Measurements from ENCODE around the gene CDC37L1. TPM values are rescaled to one million over a fixed set of nuclear protein-coding genes. Genes with fewer than 3 reads are reported as not detected.

Gene CDC37L1
- total RNA-seq, 2 experiments from 2014 or later: 10.7 to 10.9 TPM

DNA sequence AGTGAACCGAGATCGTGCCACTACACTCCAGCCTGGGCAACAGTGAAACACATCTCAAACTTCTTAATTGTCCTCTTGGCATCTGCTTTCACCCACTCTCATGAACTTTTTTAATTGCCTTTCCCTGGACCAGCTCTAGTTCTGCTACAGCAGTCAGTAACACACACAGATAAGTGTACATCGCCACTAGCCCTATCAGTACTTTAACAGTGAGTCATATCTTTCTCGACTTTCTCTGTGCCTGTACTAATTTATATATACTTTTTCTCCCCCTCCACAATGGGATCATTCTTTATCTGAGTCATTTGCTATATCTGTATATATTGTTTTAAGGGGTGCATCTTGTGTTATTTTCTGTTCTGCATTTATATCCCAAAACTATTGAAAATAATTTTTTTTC, 6.7 kb downstream of the CDC37L1 start:
- DNase-seq: no peak
- Mint-ChIP-seq H3K27me3 (no peaks in the 10 kb centered on the region), H3K36me3 (peaks cover 23% of the 10 kb centered on the region), H3K4me1 (peaks cover 42% of the 10 kb centered on the region), H3K4me3 (no peak overlapping the region), H3K27ac (no peak overlapping the region), H3K9me3 (no peaks in the 10 kb centered on the region)

DNA sequence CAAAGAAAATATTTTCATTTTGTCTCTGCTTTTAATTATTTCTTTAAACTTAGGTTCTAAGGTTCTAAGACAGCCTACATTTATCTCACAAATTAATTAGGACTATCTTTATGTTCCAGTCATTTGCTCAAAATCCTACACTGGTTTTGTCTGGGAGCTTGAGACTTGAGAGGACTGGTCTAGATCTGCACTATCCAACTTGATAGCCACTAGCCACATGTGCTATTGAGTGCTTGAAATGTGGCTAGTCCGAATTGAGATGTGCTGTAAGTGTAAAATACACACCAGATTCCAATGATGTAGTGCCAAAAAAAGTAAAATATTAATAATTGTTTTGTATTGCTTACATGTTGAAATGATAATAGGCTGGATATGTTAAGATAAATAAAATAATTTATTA, 7.2 kb downstream of the CDC37L1 start:
- no peak overlapping the region for H3K27ac Mint-ChIP-seq
- peaks cover 47% of the 10 kb centered on the region for H3K4me1 Mint-ChIP-seq
- peaks cover 23% of the 10 kb centered on the region for H3K36me3 Mint-ChIP-seq

DNA sequence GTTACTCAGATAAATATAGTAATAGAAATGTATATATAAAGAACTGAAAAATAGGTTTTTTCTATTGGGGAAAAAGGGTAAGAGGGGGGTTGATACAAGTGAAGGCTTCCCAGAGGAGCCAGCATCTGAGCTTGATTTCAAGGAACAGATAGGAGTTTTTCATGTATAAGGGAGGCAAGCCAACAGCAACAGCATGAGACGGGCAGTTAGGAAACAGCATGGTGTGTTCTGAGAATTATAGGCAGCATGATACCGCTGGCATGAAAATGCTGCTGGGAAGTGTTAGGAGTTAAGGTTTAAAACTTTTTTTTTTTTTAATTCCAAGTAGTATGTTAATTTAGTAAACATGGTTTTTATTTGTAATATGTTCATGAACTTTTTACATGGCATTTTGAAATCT, 9.7 kb downstream of the CDC37L1 start:
- Mint-ChIP-seq H3K4me1 (peaks cover 49% of the 10 kb centered on the region), H3K4me3 (no peak overlapping the region), H3K27me3 (no peaks in the 10 kb centered on the region), H3K36me3 (peaks cover 26% of the 10 kb centered on the region), H3K27ac (no peak overlapping the region), H3K9me3 (no peaks in the 10 kb centered on the region)
- no peak for DNase-seq

More for the DNA sequence above, 7.2 kb downstream of the CDC37L1 start:
- Mint-ChIP-seq H3K27me3 (no peaks in the 10 kb centered on the region), H3K4me3 (no peak overlapping the region), H3K9me3 (no peaks in the 10 kb centered on the region)
- DNase-seq: no peak

DNA sequence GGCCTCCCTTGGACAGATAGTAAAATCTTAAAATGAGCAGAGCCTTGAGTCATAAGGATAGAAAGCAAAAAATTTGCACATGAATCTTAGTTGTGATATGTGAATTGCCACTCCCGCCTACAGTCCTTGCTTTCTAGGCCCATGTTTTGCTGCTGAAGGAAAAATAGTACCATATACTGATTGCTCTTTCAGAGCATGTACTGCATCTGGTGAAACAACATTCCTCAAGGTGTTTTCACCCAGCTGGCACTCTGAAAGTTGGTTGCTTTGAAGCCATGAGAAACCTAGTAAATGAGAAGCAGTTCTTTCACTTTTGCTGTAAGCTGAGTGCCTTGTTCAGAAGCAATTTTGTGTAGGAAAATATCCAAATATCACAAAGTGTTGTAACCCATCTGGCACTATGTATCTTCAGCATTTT, 10.3 kb downstream of the CDC37L1 start:
- H3K9me3 Mint-ChIP-seq: no peaks in the 10 kb centered on the region
- peaks cover 47% of the 10 kb centered on the region for H3K4me1 Mint-ChIP-seq
- H3K4me3 Mint-ChIP-seq: no peak overlapping the region
- peaks cover 29% of the 10 kb centered on the region for H3K36me3 Mint-ChIP-seq
- H3K27ac Mint-ChIP-seq: peak overlapping the region; percentile 68
- DNase-seq: peak; percentile 11
- no peaks in the 10 kb centered on the region for H3K27me3 Mint-ChIP-seq

DNA sequence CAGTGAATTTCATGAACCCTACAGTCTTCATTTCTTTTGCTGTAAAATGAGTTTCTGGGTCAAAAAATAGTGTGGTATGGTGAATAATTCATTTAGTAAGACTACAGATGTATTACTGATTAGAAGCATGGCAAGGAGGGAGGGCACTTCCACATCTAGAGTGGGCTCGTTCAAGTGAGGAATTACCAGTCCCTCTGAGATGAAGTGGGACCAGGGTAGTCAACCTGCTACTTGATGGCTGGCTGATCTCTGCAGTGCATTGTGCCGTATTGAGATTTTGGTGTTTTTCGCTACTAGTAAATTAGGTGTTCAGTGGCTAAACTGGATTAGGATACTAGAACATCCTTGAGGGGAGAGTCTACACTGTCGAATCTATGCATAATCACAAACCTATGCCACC, 10.8 kb downstream of the CDC37L1 start:
- Mint-ChIP-seq H3K27me3 (no peaks in the 10 kb centered on the region), H3K4me1 (peaks cover 46% of the 10 kb centered on the region), H3K4me3 (no peak overlapping the region), H3K27ac (peak overlapping the region; percentile 68), H3K9me3 (no peaks in the 10 kb centered on the region), H3K36me3 (peaks cover 27% of the 10 kb centered on the region)
- DNase-seq: no peak

DNA sequence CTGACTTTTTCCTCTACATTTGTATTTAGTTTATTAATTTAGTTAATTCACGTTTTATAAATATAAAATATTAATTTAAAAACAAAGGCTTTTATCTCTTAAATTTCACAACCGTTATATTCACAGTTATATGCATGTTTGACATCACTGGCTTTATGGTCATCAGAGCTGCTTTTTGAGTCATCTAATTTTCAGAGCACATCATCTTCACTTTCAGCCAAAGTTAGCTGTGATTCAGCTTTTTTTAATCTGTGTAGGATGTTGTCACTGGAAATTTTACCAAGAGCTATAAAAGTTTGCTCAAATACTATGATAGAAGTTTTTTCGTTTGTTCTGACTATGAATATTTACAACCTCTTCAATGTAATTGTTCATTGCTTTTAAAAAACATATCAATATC, 12.4 kb downstream of the CDC37L1 start:
- Mint-ChIP-seq H3K36me3 (peaks cover 16% of the 10 kb centered on the region), H3K4me3 (no peak overlapping the region), H3K9me3 (no peaks in the 10 kb centered on the region), H3K27me3 (no peaks in the 10 kb centered on the region), H3K4me1 (peaks cover 45% of the 10 kb centered on the region), H3K27ac (no peak overlapping the region)
- DNase-seq: no peak

DNA sequence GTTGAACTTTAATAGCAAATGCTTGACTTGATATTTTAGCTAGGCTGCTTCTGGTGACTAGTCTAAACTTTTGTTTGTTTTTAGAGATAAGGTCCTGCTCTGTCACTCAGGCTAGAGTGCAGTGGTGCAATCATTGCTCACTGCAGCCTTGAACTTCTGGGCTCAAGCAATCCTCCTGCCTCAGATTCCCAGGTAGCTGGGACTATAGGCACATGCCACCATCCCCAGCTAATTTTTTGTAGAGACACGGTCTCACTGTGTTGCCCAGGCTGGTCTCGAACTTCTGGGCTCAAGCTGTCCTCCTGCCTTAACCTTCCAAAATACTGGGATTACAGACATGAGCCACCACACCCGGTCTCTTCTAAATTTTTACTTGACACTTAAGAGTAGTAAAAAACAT, 20.7 kb downstream of the CDC37L1 start:
- H3K36me3 Mint-ChIP-seq: peaks cover 15% of the 10 kb centered on the region

DNA sequence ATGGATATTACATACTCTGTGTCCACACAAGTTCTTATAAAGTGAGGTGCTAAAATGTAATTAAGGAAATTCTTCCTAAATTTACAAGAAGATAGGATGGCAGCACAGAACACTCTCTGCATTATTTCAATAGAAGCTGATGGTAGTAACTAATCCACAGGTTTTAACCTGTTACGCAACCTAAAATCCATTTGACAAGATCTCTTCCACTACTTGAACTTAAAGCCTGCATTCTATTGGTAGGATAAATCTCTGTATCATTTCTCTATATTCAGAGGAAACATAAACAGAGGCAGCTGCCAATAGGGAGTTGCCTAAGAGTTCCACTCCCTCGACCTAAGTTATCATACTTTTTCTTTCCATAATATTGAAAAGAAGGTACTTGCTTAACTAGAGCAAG, 21.6 kb downstream of the CDC37L1 start:
- Mint-ChIP-seq H3K27ac (no peak overlapping the region), H3K36me3 (peaks cover 16% of the 10 kb centered on the region), H3K4me3 (no peak overlapping the region), H3K9me3 (no peaks in the 10 kb centered on the region), H3K4me1 (peaks cover 12% of the 10 kb centered on the region), H3K27me3 (no peaks in the 10 kb centered on the region)
- DNase-seq: no peak

More for the DNA sequence above, 20.7 kb downstream of the CDC37L1 start:
- Mint-ChIP-seq H3K27me3 (no peaks in the 10 kb centered on the region), H3K27ac (no peak overlapping the region), H3K4me1 (peaks cover 20% of the 10 kb centered on the region), H3K9me3 (no peaks in the 10 kb centered on the region), H3K4me3 (no peak overlapping the region)
- DNase-seq: no peak

DNA sequence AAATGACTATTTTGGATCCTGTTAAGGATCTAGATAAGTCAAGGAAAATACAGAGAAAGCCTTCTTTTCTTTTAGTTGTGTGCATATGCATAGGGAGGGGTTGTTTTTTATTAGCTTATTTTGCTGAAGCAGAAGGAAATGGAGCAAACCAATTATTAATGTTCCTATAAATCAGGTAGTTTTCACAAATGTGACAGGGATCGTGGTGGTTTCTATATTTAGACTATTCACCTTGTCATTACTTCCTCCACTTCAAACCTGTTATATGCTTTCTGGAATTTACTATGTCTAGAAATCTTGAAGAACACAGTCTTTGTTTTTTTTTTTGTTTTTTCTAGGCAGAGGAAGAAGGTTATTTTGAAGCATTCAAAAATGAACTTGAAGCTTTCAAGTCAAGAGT, 22.2 kb downstream of the CDC37L1 start:
- no peak for DNase-seq
- Mint-ChIP-seq H3K27me3 (no peaks in the 10 kb centered on the region), H3K9me3 (no peaks in the 10 kb centered on the region), H3K27ac (no peak overlapping the region), H3K4me1 (peaks cover 12% of the 10 kb centered on the region), H3K4me3 (no peak overlapping the region), H3K36me3 (peaks cover 19% of the 10 kb centered on the region)

DNA sequence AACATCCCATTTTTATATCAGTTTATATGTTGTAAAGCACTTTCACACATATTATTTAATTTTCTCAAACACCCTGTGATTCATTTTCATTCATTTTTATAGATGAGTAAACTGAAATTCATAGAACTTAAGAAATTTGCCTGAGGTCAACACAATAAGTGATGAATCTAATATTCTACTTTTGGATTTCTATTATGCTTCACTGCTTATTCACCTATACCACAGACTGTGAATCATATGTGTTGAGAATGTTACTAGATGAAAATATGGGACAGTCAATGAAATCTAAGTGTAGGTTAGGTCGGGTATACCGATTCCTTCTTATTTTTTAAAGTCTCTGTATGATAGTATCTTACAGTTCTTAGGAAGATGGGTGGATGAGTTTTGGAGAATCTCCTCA, 24.8 kb downstream of the CDC37L1 start:
- Mint-ChIP-seq H3K36me3 (peaks cover 27% of the 10 kb centered on the region), H3K27ac (no peak overlapping the region), H3K9me3 (no peaks in the 10 kb centered on the region), H3K4me3 (no peak overlapping the region), H3K27me3 (no peaks in the 10 kb centered on the region), H3K4me1 (peaks cover 17% of the 10 kb centered on the region)
- DNase-seq: no peak

DNA sequence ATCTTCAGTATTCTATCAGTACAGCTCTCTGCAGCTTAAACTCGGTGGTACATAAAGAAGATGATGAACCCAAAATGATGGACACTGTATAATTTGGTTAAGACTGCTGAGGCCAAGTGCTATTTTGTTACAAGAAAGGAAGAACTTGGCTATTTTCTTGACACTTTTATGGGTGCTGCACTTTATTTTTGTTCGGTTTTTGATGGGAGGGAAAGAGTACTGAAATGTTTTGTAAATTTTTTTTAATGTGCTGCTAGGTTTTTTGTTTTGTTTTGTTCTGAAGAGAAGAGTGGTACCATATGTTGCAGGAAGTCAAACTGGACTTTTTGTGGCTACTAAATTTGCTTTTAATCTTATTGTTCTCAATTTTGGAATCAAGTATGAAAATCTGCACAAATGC, 26.7 kb downstream of the CDC37L1 start:
- no peak for DNase-seq
- H3K27ac Mint-ChIP-seq: peak overlapping the region; percentile 52
- peaks cover 36% of the 10 kb centered on the region for H3K36me3 Mint-ChIP-seq
- H3K27me3 Mint-ChIP-seq: no peaks in the 10 kb centered on the region
- no peak overlapping the region for H3K4me3 Mint-ChIP-seq
- no peaks in the 10 kb centered on the region for H3K9me3 Mint-ChIP-seq
- peaks cover 21% of the 10 kb centered on the region for H3K4me1 Mint-ChIP-seq

DNA sequence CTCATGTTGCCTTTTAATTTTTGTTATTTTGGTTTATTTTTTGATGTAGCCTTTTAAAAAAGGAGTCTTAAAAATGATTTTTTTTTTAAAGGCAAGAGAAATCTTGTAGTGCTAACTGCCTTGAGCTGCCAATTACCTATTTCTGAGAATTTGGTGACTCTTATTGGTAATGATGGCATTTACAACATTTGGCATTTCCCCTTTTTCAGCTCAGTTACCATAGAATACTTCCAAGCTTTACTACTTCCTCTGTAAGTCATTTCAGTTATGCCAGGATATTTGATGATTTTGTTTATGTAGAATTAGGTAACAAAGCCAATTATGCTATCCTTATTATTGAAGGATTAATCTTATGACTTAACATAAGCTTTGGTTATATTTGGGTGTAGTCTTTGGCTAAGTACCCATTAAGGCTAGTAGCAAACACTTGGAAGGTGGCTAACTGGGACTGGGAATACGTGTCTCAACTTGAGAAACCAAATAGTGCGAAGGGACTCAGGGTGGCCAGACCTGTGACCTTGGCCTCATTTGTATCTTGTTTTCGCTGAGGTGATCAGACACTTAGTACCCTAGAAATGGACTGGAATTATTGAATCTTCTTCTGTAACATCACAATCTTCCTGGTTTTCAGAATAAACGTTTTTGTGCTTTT, 27.7 kb downstream of the CDC37L1 start:
- Mint-ChIP-seq H3K27me3 (no peaks in the 10 kb centered on the region), H3K4me1 (peaks cover 19% of the 10 kb centered on the region), H3K36me3 (peaks cover 32% of the 10 kb centered on the region), H3K4me3 (no peak overlapping the region), H3K9me3 (no peaks in the 10 kb centered on the region), H3K27ac (peak overlapping the region; percentile 60)
- DNase-seq: no peak

DNA sequence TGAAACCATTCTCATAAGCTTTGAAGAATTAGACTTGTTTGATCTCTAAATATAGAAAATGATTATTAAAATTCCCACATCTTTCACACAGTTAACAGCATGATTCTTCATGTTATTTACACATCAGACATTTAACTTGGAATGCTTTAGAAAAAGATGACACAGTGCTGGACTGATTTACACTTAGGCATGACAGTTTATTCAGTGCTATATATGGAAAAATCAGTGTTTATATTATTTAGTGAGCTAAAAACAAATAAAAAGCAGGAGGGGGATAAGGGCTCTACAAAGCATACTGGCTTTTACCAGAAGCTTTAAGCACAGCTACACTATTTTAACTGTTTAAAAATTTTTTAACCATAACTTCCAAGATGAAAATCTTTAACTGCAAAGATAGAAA, 30.0 kb downstream of the CDC37L1 start:
- H3K4me3 Mint-ChIP-seq: no peak overlapping the region
- H3K9me3 Mint-ChIP-seq: no peaks in the 10 kb centered on the region
- no peak for DNase-seq
- peaks cover 36% of the 10 kb centered on the region for H3K36me3 Mint-ChIP-seq
- H3K27ac Mint-ChIP-seq: no peak overlapping the region
- H3K4me1 Mint-ChIP-seq: peaks cover 17% of the 10 kb centered on the region
- no peaks in the 10 kb centered on the region for H3K27me3 Mint-ChIP-seq

DNA sequence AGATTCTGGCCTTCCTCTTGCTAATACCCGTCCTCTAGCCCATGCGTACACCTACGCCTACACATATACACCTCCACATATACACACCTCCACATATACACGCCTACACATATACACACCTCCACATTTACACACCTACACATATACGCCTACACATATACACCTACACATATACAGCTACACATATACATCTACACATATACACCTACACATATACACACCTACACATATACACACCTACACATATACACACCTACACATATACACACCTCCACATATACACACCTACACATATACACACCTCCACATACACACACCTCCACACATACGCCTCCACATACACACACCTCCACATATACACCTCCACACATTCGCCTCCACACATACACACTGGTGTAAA, 34.5 kb downstream of the CDC37L1 start:
- Mint-ChIP-seq H3K9me3 (no peaks in the 10 kb centered on the region), H3K36me3 (peaks cover 29% of the 10 kb centered on the region), H3K27me3 (no peaks in the 10 kb centered on the region), H3K27ac (no peak overlapping the region), H3K4me1 (peaks cover 6% of the 10 kb centered on the region), H3K4me3 (no peak overlapping the region)
- no peak for DNase-seq

DNA sequence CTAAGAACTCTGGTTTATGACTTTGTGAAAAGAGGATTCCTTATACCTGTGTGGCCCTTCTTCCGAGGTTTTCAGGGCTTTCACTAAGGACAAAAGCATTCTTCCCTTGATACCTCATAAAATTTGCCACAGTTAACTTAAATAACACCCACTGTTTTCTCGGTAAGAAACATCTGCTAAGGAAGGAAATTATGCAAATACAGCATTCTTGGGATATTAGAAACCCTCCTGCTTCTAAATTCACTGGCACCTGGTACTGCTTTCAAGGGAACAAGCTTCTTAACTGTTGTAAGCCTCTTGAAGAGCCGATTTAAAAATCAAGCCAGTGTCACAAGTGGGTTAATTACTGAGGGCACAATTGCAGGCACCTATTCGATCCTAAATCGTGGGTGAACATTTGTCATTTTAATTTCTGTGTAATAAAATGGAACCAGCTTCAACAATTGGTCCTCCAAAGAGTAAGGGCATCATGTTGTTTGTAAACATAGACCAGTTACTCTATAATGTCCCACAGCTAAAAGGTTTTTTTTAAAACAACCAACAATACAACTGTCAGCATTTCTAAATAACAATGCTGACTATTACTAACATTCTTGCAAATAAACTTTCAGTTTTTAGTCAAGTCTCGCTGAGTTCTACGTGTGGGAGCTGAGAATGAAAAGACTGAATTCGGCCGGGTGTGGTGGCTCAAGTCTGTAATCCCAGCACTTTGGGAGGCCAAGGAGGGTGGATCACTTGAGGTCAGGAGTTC, 35.1 kb downstream of the CDC37L1 start:
- Mint-ChIP-seq H3K4me1 (peaks cover 2% of the 10 kb centered on the region), H3K27ac (no peak overlapping the region), H3K4me3 (no peak overlapping the region), H3K27me3 (no peaks in the 10 kb centered on the region), H3K36me3 (peaks cover 26% of the 10 kb centered on the region), H3K9me3 (no peaks in the 10 kb centered on the region)
- DNase-seq: no peak

DNA sequence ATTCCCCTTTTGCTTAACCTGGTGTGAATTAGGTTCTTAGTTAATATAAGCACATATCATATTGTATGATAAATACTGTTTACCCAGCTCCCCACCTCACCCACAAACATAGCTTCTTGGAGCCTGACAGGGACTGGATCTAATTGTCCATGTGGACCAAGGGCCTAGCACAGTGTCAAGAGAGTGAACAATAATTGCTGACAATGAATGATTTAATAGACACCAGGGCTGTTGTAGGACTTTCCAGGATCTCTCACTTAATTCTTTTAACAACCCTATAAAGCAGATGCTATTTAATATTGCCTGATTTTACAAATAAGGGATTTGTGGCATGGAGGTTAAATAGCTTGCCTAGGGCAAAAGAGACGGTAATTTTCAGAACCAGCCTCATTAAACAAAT, 36.8 kb downstream of the CDC37L1 start:
- H3K36me3 Mint-ChIP-seq: peaks cover 18% of the 10 kb centered on the region
- no peak overlapping the region for H3K27ac Mint-ChIP-seq
- no peak overlapping the region for H3K4me3 Mint-ChIP-seq
- no peak for DNase-seq
- no peaks in the 10 kb centered on the region for H3K27me3 Mint-ChIP-seq
- H3K9me3 Mint-ChIP-seq: no peaks in the 10 kb centered on the region
- no peaks in the 10 kb centered on the region for H3K4me1 Mint-ChIP-seq
